HepG2 (cell line): ENCODE measurements around the gene PEPD. TPM values are rescaled to one million over a fixed set of nuclear protein-coding genes. Genes with fewer than 3 reads are reported as not detected.
A peak's percentile ranks its signal among the peaks of the same experiment; 100 is the strongest.

ENCODE experiments used
- FIP1L1 ChIP-seq: fragments of 200-400 bp; formaldehyde crosslinking; IDR thresholded peaks from 2 replicates; pipeline ENCODE4 v1.6.1; 2018; ENCODE audit warnings: low read depth, mild to moderate bottlenecking, low read length, moderate library complexity, borderline replicate concordance; ENCODE audit not compliant: insufficient read depth
- HCFC1 ChIP-seq: fragments of 150-350 bp; IDR thresholded peaks from 2 replicates; pipeline ENCODE4 v1.6.1; 2014; ENCODE audit warnings: low read depth, low read length
- ISL2 ChIP-seq: sonication (generic); formaldehyde crosslinking; IDR thresholded peaks from 2 replicates; pipeline ENCODE4 v1.5.0; 2020; ENCODE audit warnings: missing genetic modification reagents
- KDM2A ChIP-seq: sonication (generic); formaldehyde crosslinking; IDR thresholded peaks from 2 replicates; pipeline ENCODE4 v1.4.0; 2020; ENCODE audit warnings: low read depth, missing genetic modification reagents, borderline replicate concordance
- KDM3A ChIP-seq: IDR thresholded peaks from 2 replicates; pipeline ENCODE4 v1.6.1; 2018; ENCODE audit warnings: low read depth, missing compliant biosample characterization
- LCORL ChIP-seq, 2 experiments: fragments of 450-650 bp in 1 of 2; sonication (generic) in 1 of 2; formaldehyde crosslinking in 1 of 2; IDR thresholded peaks; 2 replicates each; pipeline versions ENCODE4 v1.5.0 to v1.6.1; 2017 to 2020; ENCODE audit warnings: antibody characterized with exemption in 1 of 2, missing genetic modification reagents in 1 of 2
- MXI1 ChIP-seq: IDR thresholded peaks from 3 replicates; pipeline ENCODE4 v1.6.1; 2012; ENCODE audit warnings: low read depth, low read length, inconsistent platforms, borderline replicate concordance
- NFRKB ChIP-seq: fragments of 450-650 bp; IDR thresholded peaks from 2 replicates; pipeline ENCODE4 v1.6.1; 2017
- SP4 ChIP-seq: sonication (generic); formaldehyde crosslinking; IDR thresholded peaks from 2 replicates; pipeline ENCODE4 v1.8.1; 2023; ENCODE audit warnings: mild to moderate bottlenecking, missing genetic modification reagents
- ZNF10 ChIP-seq: sonication (generic); formaldehyde crosslinking; IDR thresholded peaks from 2 replicates; pipeline ENCODE4 v1.4.0; 2020; ENCODE audit warnings: mild to moderate bottlenecking, low read depth, missing genetic modification reagents, borderline replicate concordance
- ZNF326 ChIP-seq: sonication (generic); formaldehyde crosslinking; IDR thresholded peaks from 2 replicates; pipeline ENCODE4 v1.4.0; 2020; ENCODE audit warnings: missing genetic modification reagents, borderline replicate concordance
- polyA plus RNA-seq, 8 experiments: library from polyadenylated mRNA; depleted of rRNA in 3 of 8; stranded (reverse) in 7 of 8; unstranded in 1 of 8; fragments of >200 nt; fragmentation: Illumina TruSeq in 4 of 8; extraction: Trizol in 4 of 8; gene quantifications; 2 replicates each; pipeline versions ENCODE4 v1.2.1 to v1.2.3, GENCODE V29; 2011 to 2016; ENCODE audit warnings: low read depth in 4 of 8, missing spikeins in 1 of 8, mixed read lengths in 1 of 8; ENCODE audit not compliant: insufficient read depth in 1 of 8
- total RNA-seq, 5 experiments: library from RNA; depleted of rRNA; stranded (reverse); fragments of >200 nt; fragmentation: Illumina TruSeq; extraction: Trizol; gene quantifications; 2 replicates each; pipeline ENCODE4 v1.2.3, GENCODE V29; 2016; ENCODE audit warnings: low read depth in 1 of 5
- TF ChIP-seq, protein P1 (sequence below): sonication (generic); formaldehyde crosslinking; IDR thresholded peaks from 2 replicates; pipeline ENCODE4 v1.8.0; 2023; ENCODE audit warnings: mild to moderate bottlenecking, missing genetic modification reagents
- TF ChIP-seq, protein P2 (sequence below): sonication (generic); formaldehyde crosslinking; IDR thresholded peaks from one replicate; pipeline ENCODE4 v1.5.1; 2020; ENCODE audit warnings: mild to moderate bottlenecking, missing genetic modification reagents; ENCODE audit errors: not compliant biosample characterization
- TF ChIP-seq, protein P3 (sequence below): sonication (generic); formaldehyde crosslinking; IDR thresholded peaks from 2 replicates; pipeline ENCODE4 v1.8.1; 2022; ENCODE audit warnings: mild to moderate bottlenecking, missing genetic modification reagents
- TF ChIP-seq, protein P4 (sequence below): sonication (generic); formaldehyde crosslinking; IDR thresholded peaks from 2 replicates; pipeline ENCODE4 v1.8.0; 2022; ENCODE audit warnings: missing genetic modification reagents, mild to moderate bottlenecking, inconsistent platforms, borderline replicate concordance
- TF ChIP-seq, protein P5 (sequence below): IDR thresholded peaks from 2 replicates; pipeline ENCODE4 v1.6.1; 2016; ENCODE audit warnings: mild to moderate bottlenecking, missing biosample characterization, missing genetic modification reagents

Gene PEPD
- total and polyA plus RNA-seq, 2 of the 13 experiments (the other 11 are each of a cell fraction or from before 2014, with no cell fraction given): 60.7 to 75.1 TPM

DNA sequence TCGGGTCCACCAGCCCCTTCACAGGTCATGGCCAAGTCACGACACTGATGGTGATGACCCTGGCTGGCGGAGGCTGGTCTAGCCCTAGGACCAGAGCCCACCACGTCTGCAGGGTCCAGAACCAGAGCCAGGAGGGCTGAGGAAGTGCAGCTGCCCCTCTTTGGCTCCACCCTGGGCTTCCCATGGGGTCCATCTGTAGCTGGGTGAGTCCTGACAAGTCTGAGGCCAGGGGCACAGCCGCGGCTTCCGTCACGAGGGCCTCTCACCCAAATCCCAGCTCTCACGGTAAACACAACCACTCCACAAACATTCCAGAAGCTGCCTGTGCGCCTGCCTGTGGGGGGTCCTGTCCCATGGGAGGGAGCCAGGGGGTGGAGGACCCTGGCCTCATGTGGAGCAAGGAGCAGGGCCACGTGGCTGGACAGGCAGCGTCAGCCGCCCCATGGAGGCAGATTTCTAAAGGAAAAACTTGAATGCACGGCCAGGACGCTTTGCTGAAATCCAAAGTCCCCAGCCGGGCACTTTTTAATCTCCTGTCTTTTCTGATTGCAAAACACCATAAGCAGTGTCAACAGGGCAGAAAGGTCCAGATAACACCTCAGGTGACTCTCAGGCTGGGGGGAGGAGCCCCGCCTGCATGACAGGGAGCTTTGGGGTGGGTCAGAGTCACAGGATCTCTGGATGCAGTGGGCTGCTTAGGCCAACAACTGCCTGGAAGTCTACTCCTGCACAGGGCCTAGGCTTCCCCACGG is 118.2 kb downstream of the PEPD start (continued):
- TF ChIP-seq ZNF10 (CRISPR knock-in tag) (no peak), ZNF326 (CRISPR knock-in tag) (no peak), NFRKB (no peak), SP4 (CRISPR knock-in tag) (peak; percentile 82), KDM3A (CRISPR knock-in tag) (peak; percentile 64; the same call in 1 of the 2 replicates), MXI1 (peak; percentile 88; the same call in 2 of the 3 replicates), KDM2A (CRISPR knock-in tag) (peak; percentile 81; the same call in 1 of the 2 replicates), HCFC1 (no peak), FIP1L1 (no peak), LCORL (IDR thresholded peaks at IDR 0.05) (0 out of 2 replicates have a peak, but pooled peaks have one; percentile 9), LCORL (CRISPR knock-in tag; IDR thresholded peaks at IDR 0.05) (peak; percentile 99), ISL2 (CRISPR knock-in tag) (peak; percentile 92)
- TF ChIP-seq, protein P1, sequence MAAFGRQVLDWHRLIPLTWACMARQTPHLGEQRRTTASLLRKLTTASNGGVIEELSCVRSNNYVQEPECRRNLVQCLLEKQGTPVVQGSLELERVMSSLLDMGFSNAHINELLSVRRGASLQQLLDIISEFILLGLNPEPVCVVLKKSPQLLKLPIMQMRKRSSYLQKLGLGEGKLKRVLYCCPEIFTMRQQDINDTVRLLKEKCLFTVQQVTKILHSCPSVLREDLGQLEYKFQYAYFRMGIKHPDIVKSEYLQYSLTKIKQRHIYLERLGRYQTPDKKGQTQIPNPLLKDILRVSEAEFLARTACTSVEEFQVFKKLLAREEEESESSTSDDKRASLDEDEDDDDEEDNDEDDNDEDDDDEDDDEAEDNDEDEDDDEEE (CRISPR knock-in tag): peak; percentile 95
- TF ChIP-seq, protein P2, sequence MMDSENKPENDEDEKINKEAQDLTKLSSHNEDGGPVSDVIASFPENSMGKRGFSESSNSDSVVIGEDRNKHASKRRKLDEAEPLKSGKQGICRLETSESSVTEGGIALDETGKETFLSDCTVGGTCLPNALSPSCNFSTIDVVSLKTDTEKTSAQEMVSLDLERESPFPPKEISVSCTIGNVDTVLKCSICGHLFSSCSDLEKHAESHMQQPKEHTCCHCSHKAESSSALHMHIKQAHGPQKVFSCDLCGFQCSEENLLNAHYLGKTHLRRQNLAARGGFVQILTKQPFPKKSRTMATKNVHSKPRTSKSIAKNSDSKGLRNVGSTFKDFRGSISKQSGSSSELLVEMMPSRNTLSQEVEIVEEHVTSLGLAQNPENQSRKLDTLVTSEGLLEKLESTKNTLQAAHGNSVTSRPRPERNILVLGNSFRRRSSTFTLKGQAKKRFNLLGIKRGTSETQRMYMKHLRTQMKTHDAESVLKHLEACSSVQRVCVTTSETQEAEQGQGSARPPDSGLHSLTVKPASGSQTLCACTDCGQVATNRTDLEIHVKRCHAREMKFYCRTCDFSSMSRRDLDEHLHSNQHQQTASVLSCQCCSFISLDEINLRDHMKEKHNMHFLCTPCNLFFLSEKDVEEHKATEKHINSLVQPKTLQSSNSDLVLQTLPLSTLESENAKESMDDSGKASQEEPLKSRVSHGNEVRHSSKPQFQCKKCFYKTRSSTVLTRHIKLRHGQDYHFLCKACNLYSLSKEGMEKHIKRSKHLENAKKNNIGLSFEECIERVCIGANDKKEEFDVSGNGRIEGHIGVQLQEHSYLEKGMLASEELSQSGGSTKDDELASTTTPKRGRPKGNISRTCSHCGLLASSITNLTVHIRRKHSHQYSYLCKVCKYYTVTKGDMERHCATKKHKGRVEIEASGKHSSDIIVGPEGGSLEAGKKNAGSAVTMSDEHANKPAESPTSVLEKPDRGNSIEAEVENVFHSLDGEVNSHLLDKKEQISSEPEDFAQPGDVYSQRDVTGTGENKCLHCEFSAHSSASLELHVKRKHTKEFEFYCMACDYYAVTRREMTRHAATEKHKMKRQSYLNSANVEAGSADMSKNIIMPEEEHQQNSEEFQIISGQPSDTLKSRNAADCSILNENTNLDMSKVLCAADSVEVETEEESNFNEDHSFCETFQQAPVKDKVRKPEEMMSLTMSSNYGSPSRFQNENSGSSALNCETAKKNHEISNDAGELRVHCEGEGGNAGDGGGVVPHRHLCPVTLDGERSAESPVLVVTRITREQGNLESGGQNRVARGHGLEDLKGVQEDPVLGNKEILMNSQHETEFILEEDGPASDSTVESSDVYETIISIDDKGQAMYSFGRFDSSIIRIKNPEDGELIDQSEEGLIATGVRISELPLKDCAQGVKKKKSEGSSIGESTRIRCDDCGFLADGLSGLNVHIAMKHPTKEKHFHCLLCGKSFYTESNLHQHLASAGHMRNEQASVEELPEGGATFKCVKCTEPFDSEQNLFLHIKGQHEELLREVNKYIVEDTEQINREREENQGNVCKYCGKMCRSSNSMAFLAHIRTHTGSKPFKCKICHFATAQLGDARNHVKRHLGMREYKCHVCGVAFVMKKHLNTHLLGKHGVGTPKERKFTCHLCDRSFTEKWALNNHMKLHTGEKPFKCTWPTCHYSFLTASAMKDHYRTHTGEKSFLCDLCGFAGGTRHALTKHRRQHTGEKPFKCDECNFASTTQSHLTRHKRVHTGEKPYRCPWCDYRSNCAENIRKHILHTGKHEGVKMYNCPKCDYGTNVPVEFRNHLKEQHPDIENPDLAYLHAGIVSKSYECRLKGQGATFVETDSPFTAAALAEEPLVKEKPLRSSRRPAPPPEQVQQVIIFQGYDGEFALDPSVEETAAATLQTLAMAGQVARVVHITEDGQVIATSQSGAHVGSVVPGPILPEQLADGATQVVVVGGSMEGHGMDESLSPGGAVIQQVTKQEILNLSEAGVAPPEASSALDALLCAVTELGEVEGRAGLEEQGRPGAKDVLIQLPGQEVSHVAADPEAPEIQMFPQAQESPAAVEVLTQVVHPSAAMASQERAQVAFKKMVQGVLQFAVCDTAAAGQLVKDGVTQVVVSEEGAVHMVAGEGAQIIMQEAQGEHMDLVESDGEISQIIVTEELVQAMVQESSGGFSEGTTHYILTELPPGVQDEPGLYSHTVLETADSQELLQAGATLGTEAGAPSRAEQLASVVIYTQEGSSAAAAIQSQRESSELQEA (CRISPR knock-in tag): peak; percentile 87
- TF ChIP-seq, protein P3, sequence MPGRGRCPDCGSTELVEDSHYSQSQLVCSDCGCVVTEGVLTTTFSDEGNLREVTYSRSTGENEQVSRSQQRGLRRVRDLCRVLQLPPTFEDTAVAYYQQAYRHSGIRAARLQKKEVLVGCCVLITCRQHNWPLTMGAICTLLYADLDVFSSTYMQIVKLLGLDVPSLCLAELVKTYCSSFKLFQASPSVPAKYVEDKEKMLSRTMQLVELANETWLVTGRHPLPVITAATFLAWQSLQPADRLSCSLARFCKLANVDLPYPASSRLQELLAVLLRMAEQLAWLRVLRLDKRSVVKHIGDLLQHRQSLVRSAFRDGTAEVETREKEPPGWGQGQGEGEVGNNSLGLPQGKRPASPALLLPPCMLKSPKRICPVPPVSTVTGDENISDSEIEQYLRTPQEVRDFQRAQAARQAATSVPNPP (CRISPR knock-in tag): peak; percentile 94; the same call in 1 of the 2 replicates
- TF ChIP-seq, protein P4, sequence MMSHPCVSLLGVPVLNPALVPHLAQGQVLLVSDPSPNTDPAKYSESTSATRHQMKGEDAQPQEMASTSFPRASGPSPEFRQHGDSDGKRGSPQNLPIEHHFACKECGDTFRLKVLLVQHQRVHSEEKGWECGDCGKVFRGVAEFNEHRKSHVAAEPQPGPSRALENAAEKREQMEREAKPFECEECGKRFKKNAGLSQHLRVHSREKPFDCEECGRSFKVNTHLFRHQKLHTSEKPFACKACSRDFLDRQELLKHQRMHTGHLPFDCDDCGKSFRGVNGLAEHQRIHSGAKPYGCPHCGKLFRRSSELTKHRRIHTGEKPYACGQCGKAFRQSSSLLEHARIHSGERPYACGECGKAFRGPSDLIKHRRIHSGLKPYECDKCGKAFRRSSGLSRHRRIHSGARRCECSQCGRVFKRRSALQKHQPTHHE (CRISPR knock-in tag): peak; percentile 94
- TF ChIP-seq, protein P5, sequence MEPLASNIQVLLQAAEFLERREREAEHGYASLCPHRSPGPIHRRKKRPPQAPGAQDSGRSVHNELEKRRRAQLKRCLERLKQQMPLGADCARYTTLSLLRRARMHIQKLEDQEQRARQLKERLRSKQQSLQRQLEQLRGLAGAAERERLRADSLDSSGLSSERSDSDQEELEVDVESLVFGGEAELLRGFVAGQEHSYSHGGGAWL (CRISPR knock-in tag): peak; percentile 98
